ENCODE measurements around the gene VTA1. TPM values are rescaled to one million over a fixed set of nuclear protein-coding genes. Genes with fewer than 3 reads are reported as not detected.
A peak's percentile ranks its signal among the peaks of the same experiment; 100 is the strongest.
"Not testable (repeated sequence)": the region's sequence is repeated elsewhere in the genome, so short reads cannot be mapped to it uniquely, and the experiment has no call there.

The VTA1 gene
- polyA plus RNA-seq, 1 donor (not counting 4 experiments of a cell fraction or from before 2014, with no cell fraction given) = 97.4 TPM

DNA sequence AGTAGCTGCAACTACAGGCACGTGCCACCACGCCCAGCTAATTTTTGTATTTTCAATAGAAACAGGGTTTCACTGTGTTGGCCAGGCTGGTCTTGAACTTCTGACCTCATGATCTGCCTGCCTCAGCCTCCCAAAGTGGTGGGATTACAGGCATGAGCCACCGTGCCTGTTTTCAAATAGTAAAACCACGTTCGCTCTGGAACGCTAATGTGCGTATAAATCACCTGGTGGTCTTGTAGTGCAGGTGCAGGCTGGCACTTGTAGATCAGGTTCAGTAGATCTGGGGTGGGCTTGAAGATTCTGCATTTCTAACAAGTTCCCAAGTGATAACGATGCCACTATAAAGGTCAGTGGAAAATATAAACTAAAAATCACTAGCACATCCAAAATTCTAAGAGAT lies 41.3 kb downstream of the VTA1 start:
- H3K36me3 ChIP-seq (ENCODE audit: control insufficient read depth in 2 of 2, extremely low read depth in 1 of 2, insufficient read depth in 2 of 2, low read length in 2 of 2); DNase-seq (ENCODE audit: low read depth, low spot score); H3K4me1 ChIP-seq (ENCODE audit: control insufficient read depth, extremely low read depth, insufficient read depth, low read length); FAIRE-seq; H3K9me3 ChIP-seq (ENCODE audit: control insufficient read depth, low read depth, low read length); H3K4me2 ChIP-seq (ENCODE audit: control insufficient read depth, extremely low read depth, insufficient read depth, low read depth, low read length); H3K9me1 ChIP-seq (ENCODE audit: control insufficient read depth, extremely low read depth, insufficient read depth, low read length); H3K79me2 ChIP-seq (ENCODE audit: control insufficient read depth, insufficient read depth, low read length); dilution Hi-C loops (cut with MboI; ENCODE audit: extremely low pct_ligation_motif_present, low sequenced_read_pairs); H4K20me1 ChIP-seq (ENCODE audit: control insufficient read depth, extremely low read depth, insufficient read depth, low read length); H3K27ac ChIP-seq (ENCODE audit: control insufficient read depth, insufficient read depth, low read length); H3K9ac ChIP-seq (ENCODE audit: control insufficient read depth, extremely low read depth, insufficient read depth, low read length); H2AFZ ChIP-seq (ENCODE audit: control insufficient read depth, low read length); H3K27me3 ChIP-seq (ENCODE audit: control insufficient read depth, extremely low read depth, insufficient read depth, low read length); H3K4me3 ChIP-seq (ENCODE audit: control insufficient read depth in 2 of 3, extremely low read depth in 1 of 3, insufficient read depth in 2 of 3, low read depth in 1 of 3, low read length in 3 of 3): not testable (repeated sequence)
- TF ChIP-seq, protein P1, sequence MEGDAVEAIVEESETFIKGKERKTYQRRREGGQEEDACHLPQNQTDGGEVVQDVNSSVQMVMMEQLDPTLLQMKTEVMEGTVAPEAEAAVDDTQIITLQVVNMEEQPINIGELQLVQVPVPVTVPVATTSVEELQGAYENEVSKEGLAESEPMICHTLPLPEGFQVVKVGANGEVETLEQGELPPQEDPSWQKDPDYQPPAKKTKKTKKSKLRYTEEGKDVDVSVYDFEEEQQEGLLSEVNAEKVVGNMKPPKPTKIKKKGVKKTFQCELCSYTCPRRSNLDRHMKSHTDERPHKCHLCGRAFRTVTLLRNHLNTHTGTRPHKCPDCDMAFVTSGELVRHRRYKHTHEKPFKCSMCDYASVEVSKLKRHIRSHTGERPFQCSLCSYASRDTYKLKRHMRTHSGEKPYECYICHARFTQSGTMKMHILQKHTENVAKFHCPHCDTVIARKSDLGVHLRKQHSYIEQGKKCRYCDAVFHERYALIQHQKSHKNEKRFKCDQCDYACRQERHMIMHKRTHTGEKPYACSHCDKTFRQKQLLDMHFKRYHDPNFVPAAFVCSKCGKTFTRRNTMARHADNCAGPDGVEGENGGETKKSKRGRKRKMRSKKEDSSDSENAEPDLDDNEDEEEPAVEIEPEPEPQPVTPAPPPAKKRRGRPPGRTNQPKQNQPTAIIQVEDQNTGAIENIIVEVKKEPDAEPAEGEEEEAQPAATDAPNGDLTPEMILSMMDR (optimal IDR thresholded peaks at IDR 0.05 in 1 of 3, IDR thresholded peaks at IDR 0.05 in 1 of 3, conservative IDR thresholded peaks at IDR 0.05 in 1 of 3; ENCODE audit: extremely low read depth in 1 of 3, insufficient read depth in 2 of 3, low read length in 3 of 3) = peak in 1 of 3 experiments; percentile 24

DNA sequence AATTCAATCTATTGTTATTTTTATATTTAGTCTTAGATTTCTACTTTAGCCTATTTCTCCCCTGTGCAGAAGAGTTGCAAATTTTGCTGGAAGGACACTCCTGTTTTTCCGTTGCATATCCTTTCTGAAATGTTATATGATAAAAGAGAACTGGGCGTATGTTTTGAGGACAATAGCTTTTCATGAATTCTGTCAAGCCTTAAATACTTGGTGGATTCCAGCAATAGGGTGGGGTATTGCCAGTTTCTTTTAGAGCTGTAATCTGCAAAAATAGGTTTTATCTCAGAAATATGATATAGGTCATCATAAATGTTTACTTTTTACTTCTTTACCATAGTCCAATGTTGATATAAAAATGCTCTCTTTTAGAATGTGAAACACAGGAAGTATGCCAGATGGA lies 42.0 kb downstream of the VTA1 start:
- Histone ChIP-seq H3K27ac (ENCODE audit: control insufficient read depth, insufficient read depth, low read length) (no peak overlapping the region), H3K4me1 (ENCODE audit: control insufficient read depth, extremely low read depth, insufficient read depth, low read length) (no peaks in the 10 kb centered on the region), H3K36me3 (ENCODE audit: control insufficient read depth in 2 of 2, extremely low read depth in 1 of 2, insufficient read depth in 2 of 2, low read length in 2 of 2) (peaks cover 1 to 4% of the 10 kb centered on the region in 2 experiments), H3K27me3 (ENCODE audit: control insufficient read depth, extremely low read depth, insufficient read depth, low read length) (no peaks in the 10 kb centered on the region), H4K20me1 (ENCODE audit: control insufficient read depth, extremely low read depth, insufficient read depth, low read length) (no peaks in the 10 kb centered on the region), H3K9me1 (ENCODE audit: control insufficient read depth, extremely low read depth, insufficient read depth, low read length) (no peaks in the 10 kb centered on the region), H3K4me2 (ENCODE audit: control insufficient read depth, extremely low read depth, insufficient read depth, low read depth, low read length) (no peak overlapping the region), H3K9ac (ENCODE audit: control insufficient read depth, extremely low read depth, insufficient read depth, low read length) (no peak overlapping the region), H3K4me3 (ENCODE audit: control insufficient read depth in 2 of 3, extremely low read depth in 1 of 3, insufficient read depth in 2 of 3, low read depth in 1 of 3, low read length in 3 of 3) (no peak overlapping the region), H2AFZ (ENCODE audit: control insufficient read depth, low read length) (no peak overlapping the region), H3K79me2 (ENCODE audit: control insufficient read depth, insufficient read depth, low read length) (peaks cover 4% of the 10 kb centered on the region), H3K9me3 (ENCODE audit: control insufficient read depth, low read depth, low read length) (no peaks in the 10 kb centered on the region)
- TF ChIP-seq, protein P1 (optimal IDR thresholded peaks at IDR 0.05 in 1 of 3, IDR thresholded peaks at IDR 0.05 in 1 of 3, conservative IDR thresholded peaks at IDR 0.05 in 1 of 3; ENCODE audit: extremely low read depth in 1 of 3, insufficient read depth in 2 of 3, low read length in 3 of 3) = no peak
- no peak for TF ChIP-seq EZH2 (IDR thresholded peaks at IDR 0.05; ENCODE audit: low read length)
- FAIRE-seq (no peak), DNase-seq (ENCODE audit: low read depth, low spot score) (no peak)
- dilution Hi-C loops (cut with MboI; ENCODE audit: extremely low pct_ligation_motif_present, low sequenced_read_pairs) = no loop called here
